Memory B cell (primary cell): ENCODE data around the gene DNAJA4.

Experiments used
- ATAC-seq: fragments of 150-1000 bp; cut with Tn5 transposase; 2 replicates; pipeline ENCODE4 v1.10.0; 2021; ENCODE audit warnings: low read depth, mild to moderate bottlenecking, moderate library complexity
- DNase-seq, 2 donors: peaks; one replicate each; pipeline ENCODE4 v3.0.0; 2022; ENCODE audit warnings: low spot score in 2 of 2
- H3K27ac Mint-ChIP-seq: one replicate; pipeline ENCODE4 v1.8.0; 2022; ENCODE audit warnings: mild to moderate bottlenecking, moderate library complexity, mixed read lengths
- H3K27me3 Mint-ChIP-seq: one replicate; pipeline ENCODE4 v1.8.0; 2022; ENCODE audit warnings: mixed read lengths
- H3K36me3 Mint-ChIP-seq: one replicate; pipeline ENCODE4 v1.8.0; 2022; ENCODE audit warnings: mild to moderate bottlenecking, mixed read lengths
- H3K4me1 Mint-ChIP-seq: one replicate; pipeline ENCODE4 v1.8.0; 2022; ENCODE audit warnings: mixed read lengths
- H3K4me3 Mint-ChIP-seq: one replicate; pipeline ENCODE4 v1.8.0; 2022; ENCODE audit warnings: mild to moderate bottlenecking, moderate library complexity, mixed read lengths
- H3K9me3 Mint-ChIP-seq: one replicate; pipeline ENCODE4 v1.8.0; 2022; ENCODE audit warnings: mixed read lengths

Gene DNAJA4

DNA sequence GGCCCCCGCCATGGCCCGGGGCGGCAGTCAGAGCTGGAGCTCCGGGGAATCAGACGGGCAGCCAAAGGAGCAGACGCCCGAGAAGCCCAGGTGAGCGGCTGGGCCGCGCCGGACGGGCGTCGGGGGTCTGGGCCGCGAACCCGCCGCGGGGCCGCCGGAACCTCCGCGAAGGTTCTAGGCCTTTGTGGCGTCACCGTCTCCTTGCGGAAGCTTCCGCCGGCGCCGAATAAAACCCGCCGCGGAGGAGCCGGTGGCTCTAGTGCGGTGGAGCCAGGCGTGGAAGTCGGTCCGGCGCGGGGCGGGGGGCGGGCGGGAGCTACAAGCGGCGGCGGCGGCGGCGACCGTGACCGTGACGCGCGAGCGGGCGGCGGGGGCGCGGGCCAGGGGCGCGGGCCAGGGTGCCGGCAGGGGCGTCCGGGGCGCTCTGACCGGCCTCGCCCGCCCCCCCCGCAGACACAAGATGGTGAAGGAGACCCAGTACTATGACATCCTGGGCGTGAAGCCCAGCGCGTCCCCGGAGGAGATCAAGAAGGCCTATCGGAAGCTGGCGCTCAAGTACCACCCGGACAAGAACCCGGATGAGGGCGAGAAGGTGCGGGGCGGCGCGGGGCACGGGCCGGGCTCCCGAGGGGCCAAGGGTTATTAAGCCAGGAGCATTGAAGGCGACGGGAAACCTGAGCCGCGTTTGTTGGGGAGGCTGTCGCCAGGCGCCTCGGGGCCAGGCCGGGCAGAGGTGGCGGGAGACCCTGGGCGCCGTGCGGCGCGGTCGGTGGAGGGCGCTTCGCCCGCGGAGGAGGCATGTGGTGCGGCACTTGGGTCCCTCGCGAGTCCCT is at the start of gene DNAJA4:
DNAJA4 (plus strand) TSS at position 259 of the 833 bp plus-strand sequence; CDS start at position 461, 202 bp downstream.
- peak; percentile 38 to 63 for DNase-seq
- no peaks in the 10 kb centered on the region for H3K27me3 Mint-ChIP-seq
- ATAC-seq = peak; percentile 74
- H3K27ac Mint-ChIP-seq = peak within 1 kb of the TSS; percentile 83
- H3K9me3 Mint-ChIP-seq = no peaks in the 10 kb centered on the region
- no peaks in the 10 kb centered on the region for H3K36me3 Mint-ChIP-seq
- H3K4me3 Mint-ChIP-seq = peak within 1 kb of the TSS; percentile 88
- H3K4me1 Mint-ChIP-seq = peaks cover 12% of the 10 kb centered on the region

DNA sequence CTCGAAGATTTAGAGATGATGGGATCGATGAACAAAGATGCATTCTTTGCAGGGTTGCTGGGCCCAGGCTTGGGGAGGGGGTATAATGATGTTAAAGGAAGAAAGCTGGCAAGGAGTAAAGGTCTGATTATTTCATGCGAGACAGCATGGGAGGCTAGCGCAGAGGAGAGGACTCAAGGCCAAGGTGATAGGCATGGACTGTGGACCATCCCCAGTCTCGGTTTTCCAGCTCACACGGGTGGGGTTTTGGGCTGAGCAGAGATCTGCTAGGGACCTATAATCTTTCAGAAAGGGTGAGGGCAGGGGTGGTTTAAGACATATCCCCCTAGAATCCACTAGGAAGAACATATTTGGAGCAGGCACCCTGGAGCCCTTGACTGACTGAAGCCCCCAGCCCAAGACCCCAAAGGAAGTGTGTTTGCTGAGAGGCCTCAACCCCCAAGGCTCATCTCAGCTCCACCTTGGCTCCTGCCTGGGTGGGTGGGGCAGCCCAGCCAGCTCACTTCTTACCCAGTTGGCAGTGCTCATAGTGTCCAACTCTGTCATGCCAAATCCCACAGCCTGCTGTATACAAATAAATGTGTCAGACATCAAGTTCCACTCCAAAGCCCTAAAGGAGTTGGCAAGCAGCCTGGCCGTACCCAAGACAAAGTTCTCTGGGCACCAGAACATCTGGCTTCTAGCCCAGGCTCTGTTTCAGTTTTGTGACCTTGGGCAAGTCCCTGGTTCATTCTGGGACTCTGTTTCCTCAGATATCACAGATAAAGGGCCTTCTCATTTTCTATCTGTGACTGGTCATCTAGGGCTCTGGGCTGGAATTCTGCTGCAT is 47.9 kb upstream of the DNAJA4 start:
- Mint-ChIP-seq H3K36me3 (no peaks in the 10 kb centered on the region), H3K4me1 (no peaks in the 10 kb centered on the region), H3K27ac (no peak overlapping the region), H3K9me3 (no peaks in the 10 kb centered on the region), H3K4me3 (no peak overlapping the region), H3K27me3 (peaks cover 11% of the 10 kb centered on the region)
- DNase-seq (no peak), ATAC-seq (no peak)

- ATAC-seq (no peak), DNase-seq (no peak)
- Mint-ChIP-seq H3K4me3 (no peak overlapping the region), H3K27me3 (peaks cover 4% of the 10 kb centered on the region), H3K36me3 (no peaks in the 10 kb centered on the region), H3K27ac (no peak overlapping the region), H3K4me1 (peaks cover 1% of the 10 kb centered on the region), H3K9me3 (no peaks in the 10 kb centered on the region)
These were observed 43.6 kb upstream of the DNAJA4 start for GRCh38 chr15:78220713-78221112.

GRCh38 chr15:78222745-78223395 is 41.5 kb upstream of the DNAJA4 start:
- no peak overlapping the region for H3K4me3 Mint-ChIP-seq
- no peak for ATAC-seq
- H3K36me3 Mint-ChIP-seq = no peaks in the 10 kb centered on the region
- DNase-seq = no peak
- peaks cover 1% of the 10 kb centered on the region for H3K27me3 Mint-ChIP-seq
- H3K27ac Mint-ChIP-seq = no peak overlapping the region
- H3K9me3 Mint-ChIP-seq = no peaks in the 10 kb centered on the region
- peaks cover 3% of the 10 kb centered on the region for H3K4me1 Mint-ChIP-seq

DNA sequence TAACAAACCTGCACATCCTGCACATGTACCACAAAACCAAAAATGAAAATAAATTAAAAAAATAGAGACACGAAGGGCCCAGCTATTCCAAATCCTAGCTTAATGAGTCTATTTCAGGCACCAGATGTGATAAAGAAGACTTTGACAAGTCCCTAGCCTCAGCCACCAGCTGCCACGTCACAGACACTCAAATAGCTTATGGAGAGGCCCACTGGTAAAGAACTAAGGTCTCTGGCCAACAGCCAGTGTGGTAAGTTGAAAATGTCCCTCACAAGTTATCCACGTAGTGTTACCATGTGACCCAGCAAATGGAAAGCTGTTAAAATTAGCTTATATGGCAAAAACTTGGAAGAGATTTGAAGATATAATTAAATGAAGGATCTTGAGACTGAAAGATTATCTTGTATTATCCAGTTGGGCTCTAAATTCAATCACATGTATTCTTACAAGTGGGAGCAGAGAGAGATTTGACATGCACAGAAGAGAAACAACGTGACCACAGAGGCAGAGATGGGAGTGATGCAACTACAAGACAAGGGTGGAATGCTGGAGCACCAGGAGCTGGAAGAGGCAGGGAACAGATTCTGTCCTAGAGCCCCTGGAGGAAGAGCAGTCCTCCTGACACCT is 40.9 kb upstream of the DNAJA4 start:
- H3K4me3 Mint-ChIP-seq = no peak overlapping the region
- no peaks in the 10 kb centered on the region for H3K36me3 Mint-ChIP-seq
- H3K4me1 Mint-ChIP-seq = peaks cover 3% of the 10 kb centered on the region
- no peak overlapping the region for H3K27ac Mint-ChIP-seq
- no peaks in the 10 kb centered on the region for H3K9me3 Mint-ChIP-seq
- ATAC-seq (no peak), DNase-seq (no peak)
- H3K27me3 Mint-ChIP-seq = peaks cover 1% of the 10 kb centered on the region

DNA sequence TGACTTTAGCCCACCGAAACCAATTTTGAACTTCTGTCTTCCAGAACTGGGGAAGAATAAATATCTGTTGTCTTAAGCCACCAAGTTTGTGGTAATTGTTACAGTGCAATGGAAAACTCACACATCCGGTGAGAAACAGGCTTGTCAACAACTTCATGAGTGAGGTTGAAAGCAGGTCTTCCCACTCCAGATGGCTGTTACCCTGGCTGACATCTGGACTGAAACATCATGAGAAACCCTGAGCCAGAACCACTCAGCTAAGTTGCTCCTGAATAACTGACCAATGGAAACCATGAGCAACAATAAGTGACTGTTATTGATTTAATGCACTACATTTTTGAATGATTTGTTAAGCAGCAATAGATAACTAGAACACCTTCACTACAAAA is 40.3 kb upstream of the DNAJA4 start:
- no peaks in the 10 kb centered on the region for H3K36me3 Mint-ChIP-seq
- H3K27ac Mint-ChIP-seq = no peak overlapping the region
- H3K4me3 Mint-ChIP-seq = no peak overlapping the region
- H3K9me3 Mint-ChIP-seq = no peaks in the 10 kb centered on the region
- peaks cover 3% of the 10 kb centered on the region for H3K4me1 Mint-ChIP-seq
- H3K27me3 Mint-ChIP-seq = peaks cover 1% of the 10 kb centered on the region
- DNase-seq = no peak
- no peak for ATAC-seq

GRCh38 chr15:78225783-78226541 is 38.4 kb upstream of the DNAJA4 start:
- DNase-seq (no peak), ATAC-seq (no peak)
- Mint-ChIP-seq H3K4me1 (peaks cover 3% of the 10 kb centered on the region), H3K27ac (no peak overlapping the region), H3K9me3 (no peaks in the 10 kb centered on the region), H3K36me3 (no peaks in the 10 kb centered on the region), H3K4me3 (no peak overlapping the region), H3K27me3 (peaks cover 4% of the 10 kb centered on the region)

- peaks cover 3% of the 10 kb centered on the region for H3K4me1 Mint-ChIP-seq
- DNase-seq (no peak), ATAC-seq (no peak)
- H3K4me3 Mint-ChIP-seq = no peak overlapping the region
- no peaks in the 10 kb centered on the region for H3K36me3 Mint-ChIP-seq
- H3K9me3 Mint-ChIP-seq = no peaks in the 10 kb centered on the region
- H3K27me3 Mint-ChIP-seq = peaks cover 2% of the 10 kb centered on the region
- H3K27ac Mint-ChIP-seq = no peak overlapping the region
These were observed 35.9 kb upstream of the DNAJA4 start for GRCh38 chr15:78228356-78228996.

DNA sequence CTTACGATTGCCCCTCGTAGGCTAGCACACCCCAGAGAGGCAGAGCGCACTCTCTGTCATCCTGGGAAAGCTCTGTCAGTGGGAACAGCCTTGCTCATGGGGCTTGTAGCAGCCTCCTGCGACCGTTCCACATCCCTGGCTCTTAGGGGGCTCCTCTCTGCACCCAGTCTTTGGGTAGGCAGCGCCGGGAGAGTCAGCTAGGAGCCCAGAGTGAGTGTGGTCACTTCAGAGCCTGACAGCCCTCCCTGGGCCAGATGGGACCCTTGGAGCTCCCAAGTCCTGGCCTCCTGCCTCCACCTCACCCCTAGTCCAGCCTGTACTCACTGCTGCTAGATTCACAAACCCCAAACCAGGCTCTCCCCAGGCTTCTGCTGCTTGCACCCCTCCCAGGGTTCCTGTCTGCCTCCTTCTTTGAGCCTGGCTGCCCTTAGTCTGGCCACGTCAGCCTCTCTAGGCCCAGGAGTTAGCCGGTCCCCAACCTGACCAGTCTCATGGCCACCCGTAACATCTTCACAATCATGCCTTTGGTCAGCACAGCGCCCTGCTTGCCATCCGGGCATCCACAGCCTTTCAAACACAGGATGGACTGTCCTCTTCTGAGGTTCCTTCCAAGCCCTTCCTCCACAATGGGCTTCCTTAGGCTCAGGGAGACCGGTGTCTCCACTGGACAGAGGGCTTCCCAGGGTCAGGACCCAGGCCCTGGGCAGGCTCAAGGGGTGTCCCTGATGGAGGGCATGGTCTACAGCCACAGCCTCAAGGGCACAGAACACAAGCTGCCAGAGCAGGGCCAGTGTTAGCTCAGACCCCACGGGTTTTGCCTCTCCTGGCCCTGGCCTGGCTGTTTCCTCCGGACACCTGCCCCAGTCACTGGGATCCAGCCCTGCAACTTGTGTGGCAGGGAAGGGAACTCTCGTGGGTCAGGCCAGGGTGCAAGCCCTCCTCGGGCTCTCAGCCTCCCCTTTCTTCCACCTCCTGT is 34.6 kb upstream of the DNAJA4 start:
- Mint-ChIP-seq H3K4me1 (peaks cover 3% of the 10 kb centered on the region), H3K27ac (no peak overlapping the region), H3K9me3 (no peaks in the 10 kb centered on the region), H3K27me3 (peaks cover 2% of the 10 kb centered on the region), H3K36me3 (no peaks in the 10 kb centered on the region), H3K4me3 (no peak overlapping the region)
- DNase-seq (no peak), ATAC-seq (no peak)

DNA sequence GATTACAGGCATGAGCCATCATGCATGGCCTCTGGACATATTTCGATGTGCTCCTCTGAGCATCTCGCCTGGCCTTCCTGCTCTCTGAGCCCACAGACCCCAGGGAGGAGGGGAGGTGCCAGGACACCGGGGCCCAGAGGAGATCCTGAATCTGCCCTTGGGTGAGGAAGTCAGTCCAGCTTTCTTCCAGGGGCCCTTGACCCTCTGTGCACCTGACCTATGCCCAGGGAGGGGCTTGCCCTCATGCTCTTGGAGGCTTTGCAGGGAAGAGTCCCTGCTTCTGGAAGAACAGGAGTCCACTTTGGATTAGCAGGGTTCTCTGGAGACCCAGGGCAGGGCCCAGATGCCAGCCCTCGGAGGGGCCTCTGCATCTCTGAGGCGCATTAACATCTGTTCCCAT is 31.4 kb upstream of the DNAJA4 start:
- Mint-ChIP-seq H3K9me3 (no peaks in the 10 kb centered on the region), H3K36me3 (no peaks in the 10 kb centered on the region), H3K4me1 (no peaks in the 10 kb centered on the region), H3K27me3 (peaks cover 9% of the 10 kb centered on the region), H3K27ac (no peak overlapping the region), H3K4me3 (no peak overlapping the region)
- ATAC-seq (no peak), DNase-seq (no peak)

DNA sequence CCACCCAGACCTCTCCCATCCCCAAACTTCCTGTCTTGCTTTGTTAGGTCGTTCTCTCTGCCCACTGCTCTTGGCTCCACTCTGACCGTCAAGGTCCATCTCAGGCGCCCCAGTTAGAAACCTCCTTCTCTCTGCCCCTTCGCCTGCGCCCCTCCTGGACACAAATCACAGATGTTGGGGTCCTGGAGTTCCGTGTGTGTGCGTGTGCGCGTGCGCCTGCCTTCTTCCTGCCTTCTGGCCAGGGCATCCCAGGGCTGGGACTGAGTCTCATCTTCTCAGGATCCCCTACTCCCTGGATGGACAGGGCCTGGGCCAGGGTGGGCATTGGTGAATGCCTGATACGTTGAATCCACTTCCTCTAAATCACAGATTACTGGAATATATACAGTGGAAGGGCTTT is 30.9 kb upstream of the DNAJA4 start:
- no peaks in the 10 kb centered on the region for H3K4me1 Mint-ChIP-seq
- no peaks in the 10 kb centered on the region for H3K9me3 Mint-ChIP-seq
- DNase-seq (no peak), ATAC-seq (no peak)
- no peak overlapping the region for H3K27ac Mint-ChIP-seq
- H3K27me3 Mint-ChIP-seq = peaks cover 9% of the 10 kb centered on the region
- H3K36me3 Mint-ChIP-seq = no peaks in the 10 kb centered on the region
- no peak overlapping the region for H3K4me3 Mint-ChIP-seq

- Mint-ChIP-seq H3K36me3 (no peaks in the 10 kb centered on the region), H3K9me3 (no peaks in the 10 kb centered on the region), H3K27me3 (peaks cover 9% of the 10 kb centered on the region), H3K4me1 (no peaks in the 10 kb centered on the region), H3K4me3 (no peak within 1 kb of the TSS), H3K27ac (no peak within 1 kb of the TSS)
- DNase-seq (no peak), ATAC-seq (no peak)
These were observed 29.8 kb upstream of the DNAJA4 start, which contains the start of gene ACSBG1 for GRCh38 chr15:78234515-78235040. Gene ACSBG1 (minus strand): TSS chr15:78234565. CDS start chr15:78234501, 64 bp downstream.
